OCI-LY7 (cell line): Measurements from ENCODE around the gene IKBKE.

ENCODE experiments used
- EZH2phosphoT487 ChIP-seq: fragments of 200-600 bp; sonication (generic); IDR thresholded peaks from 2 replicates; pipeline ENCODE4 v1.6.1; 2018; ENCODE audit warnings: low read depth, borderline replicate concordance, mild to moderate bottlenecking, mixed run types, antibody characterized with exemption, low read length, moderate library complexity, mixed read lengths
- TF ChIP-seq, protein P1 (sequence below): fragments of 200-600 bp; sonication (generic); conservative IDR thresholded peaks from 2 replicates; pipeline ENCODE4 v1.5.1; 2014; ENCODE audit warnings: mild to moderate bottlenecking, antibody characterized with exemption, low read length, moderate library complexity, mixed read lengths

DNA sequence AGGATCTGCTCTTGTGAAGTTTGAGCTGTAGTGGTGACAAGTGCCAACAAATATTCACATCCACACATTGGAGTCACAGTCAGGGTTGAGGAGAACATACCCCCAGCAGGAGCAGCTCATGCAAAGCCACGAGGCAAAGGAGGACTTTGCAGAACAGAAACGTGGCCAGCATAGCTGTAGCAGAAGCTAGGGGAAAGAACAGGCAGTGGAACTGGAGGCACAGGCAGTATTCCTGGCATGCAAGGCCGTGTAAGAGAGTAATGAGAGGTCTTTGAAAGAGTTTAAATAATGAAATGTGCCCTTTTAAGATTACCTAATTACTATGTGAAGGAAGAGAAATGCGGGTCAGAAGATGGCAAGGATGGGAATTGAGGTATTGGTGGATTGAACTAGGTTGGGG lies 40.9 kb upstream of the IKBKE start:
- TF ChIP-seq, protein P1, sequence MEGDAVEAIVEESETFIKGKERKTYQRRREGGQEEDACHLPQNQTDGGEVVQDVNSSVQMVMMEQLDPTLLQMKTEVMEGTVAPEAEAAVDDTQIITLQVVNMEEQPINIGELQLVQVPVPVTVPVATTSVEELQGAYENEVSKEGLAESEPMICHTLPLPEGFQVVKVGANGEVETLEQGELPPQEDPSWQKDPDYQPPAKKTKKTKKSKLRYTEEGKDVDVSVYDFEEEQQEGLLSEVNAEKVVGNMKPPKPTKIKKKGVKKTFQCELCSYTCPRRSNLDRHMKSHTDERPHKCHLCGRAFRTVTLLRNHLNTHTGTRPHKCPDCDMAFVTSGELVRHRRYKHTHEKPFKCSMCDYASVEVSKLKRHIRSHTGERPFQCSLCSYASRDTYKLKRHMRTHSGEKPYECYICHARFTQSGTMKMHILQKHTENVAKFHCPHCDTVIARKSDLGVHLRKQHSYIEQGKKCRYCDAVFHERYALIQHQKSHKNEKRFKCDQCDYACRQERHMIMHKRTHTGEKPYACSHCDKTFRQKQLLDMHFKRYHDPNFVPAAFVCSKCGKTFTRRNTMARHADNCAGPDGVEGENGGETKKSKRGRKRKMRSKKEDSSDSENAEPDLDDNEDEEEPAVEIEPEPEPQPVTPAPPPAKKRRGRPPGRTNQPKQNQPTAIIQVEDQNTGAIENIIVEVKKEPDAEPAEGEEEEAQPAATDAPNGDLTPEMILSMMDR = no peak
- TF ChIP-seq EZH2phosphoT487 = no peak
